T-helper 17 cell (primary cell): ENCODE results near the gene INSYN2A. TPM values are rescaled to one million over a fixed set of nuclear protein-coding genes. Genes with fewer than 3 reads are reported as not detected.

Experiments used
- ATAC-seq: fragments of 150-1000 bp; cut with Tn5 transposase; 2 replicates; pipeline ENCODE4 v1.10.0; 2021; ENCODE audit warnings: mild to moderate bottlenecking, moderate library complexity
- DNase-seq, 3 donors: peaks; one replicate each; pipeline versions ENCODE4 v3.0.0 to v3.0.0-alpha.2; 2020 to 2021
- H3K9me3 ChIP-seq: one replicate; pipeline ENCODE4 v1.7.0; 2013; ENCODE audit warnings: low read length, mild to moderate bottlenecking; ENCODE audit not compliant: control insufficient read depth, poor library complexity, severe bottlenecking
- H3K27ac Mint-ChIP-seq: one replicate; pipeline ENCODE4 v1.8.0; 2022; ENCODE audit warnings: mild to moderate bottlenecking, moderate library complexity, mixed read lengths
- H3K27me3 Mint-ChIP-seq: one replicate; pipeline ENCODE4 v1.8.0; 2022; ENCODE audit warnings: mixed read lengths
- H3K36me3 Mint-ChIP-seq: one replicate; pipeline ENCODE4 v1.8.0; 2022; ENCODE audit warnings: low read depth, mixed read lengths
- H3K4me1 Mint-ChIP-seq: one replicate; pipeline ENCODE4 v1.8.0; 2022; ENCODE audit warnings: mild to moderate bottlenecking, mixed read lengths
- H3K4me3 Mint-ChIP-seq: one replicate; pipeline ENCODE4 v1.8.0; 2022; ENCODE audit warnings: mild to moderate bottlenecking, moderate library complexity, mixed read lengths
- total RNA-seq, 4 donors: library from RNA in 2 of 4; stranded (reverse) in 2 of 4; gene quantifications; one replicate each; pipeline ENCODE4 v1.2.3 and lab custom pipeline; 2022 to 2026

INSYN2A gene
- total RNA-seq, 2 donors from 2014 or later, result not detected

DNA sequence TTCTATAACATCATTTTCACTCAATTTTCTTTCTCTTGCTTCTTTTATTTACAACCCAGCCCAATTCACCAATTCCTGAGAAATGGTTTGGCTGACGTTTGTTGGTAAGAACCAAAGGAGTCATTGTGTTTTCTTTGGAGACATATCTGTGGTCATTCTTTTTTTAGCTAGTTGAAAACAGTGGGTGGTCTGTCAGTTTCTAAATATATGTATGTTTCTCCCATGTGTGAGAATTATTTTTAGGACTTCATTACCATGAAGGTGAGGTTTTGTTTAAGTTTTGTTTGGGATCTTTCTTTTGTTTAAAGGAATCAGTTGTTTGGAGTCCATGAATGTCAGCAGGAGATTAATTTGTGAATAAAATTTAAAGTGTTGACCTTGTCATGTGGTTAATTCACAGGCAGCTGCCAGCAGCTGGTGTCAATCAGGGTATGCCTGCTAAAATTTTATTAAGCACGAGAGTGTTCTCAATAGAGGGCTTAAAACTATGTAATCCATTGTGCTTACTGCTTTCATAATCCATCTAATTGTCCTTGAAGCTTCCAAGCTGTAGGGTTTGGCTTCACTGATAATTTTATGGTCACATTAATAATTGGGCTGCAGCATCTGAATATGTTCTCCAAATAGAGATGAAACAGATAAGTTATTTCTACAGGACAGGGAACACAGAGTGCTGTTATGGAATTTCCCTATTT, 38.7 kb downstream of the INSYN2A start:
- ATAC-seq (no peak), DNase-seq (no peak)
- peaks cover 7% of the 10 kb centered on the region for H3K27me3 Mint-ChIP-seq
- H3K9me3 ChIP-seq, result no peaks in the 10 kb centered on the region
- H3K36me3 Mint-ChIP-seq, result no peaks in the 10 kb centered on the region
- no peak overlapping the region for H3K27ac Mint-ChIP-seq
- no peak overlapping the region for H3K4me3 Mint-ChIP-seq
- H3K4me1 Mint-ChIP-seq, result no peaks in the 10 kb centered on the region

DNA sequence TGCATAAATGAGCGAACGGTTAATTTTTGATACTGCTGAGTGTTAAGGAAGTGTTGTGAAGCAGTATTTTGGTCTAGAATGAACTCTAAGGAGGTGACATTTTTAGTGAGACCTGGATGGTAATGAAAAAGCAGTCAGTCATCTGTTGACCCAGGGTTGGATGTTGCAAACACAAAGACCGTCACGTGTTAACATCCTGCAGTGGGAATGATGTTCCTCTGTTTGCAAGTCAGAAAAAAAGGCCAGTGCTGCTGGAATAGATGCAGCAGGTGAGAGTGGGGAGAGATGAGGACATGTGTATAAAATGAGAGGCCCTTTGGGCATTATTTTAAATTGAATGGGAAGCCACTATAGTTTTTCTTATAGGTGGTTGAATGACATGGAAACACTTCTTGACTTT, 39.3 kb downstream of the INSYN2A start:
- DNase-seq (no peak), ATAC-seq (no peak)
- H3K4me3 Mint-ChIP-seq, result no peak overlapping the region
- no peaks in the 10 kb centered on the region for H3K9me3 ChIP-seq
- H3K27me3 Mint-ChIP-seq, result peaks cover 7% of the 10 kb centered on the region
- no peaks in the 10 kb centered on the region for H3K4me1 Mint-ChIP-seq
- no peak overlapping the region for H3K27ac Mint-ChIP-seq
- no peaks in the 10 kb centered on the region for H3K36me3 Mint-ChIP-seq

- Mint-ChIP-seq H3K4me3 (no peak overlapping the region), H3K4me1 (no peaks in the 10 kb centered on the region), H3K27ac (no peak overlapping the region), H3K27me3 (peaks cover 7% of the 10 kb centered on the region), H3K36me3 (no peaks in the 10 kb centered on the region)
- DNase-seq, result no peak
- no peaks in the 10 kb centered on the region for H3K9me3 ChIP-seq
- no peak for ATAC-seq
Observed at GRCh38 chr10:127154831-127155620, 41.4 kb downstream of the INSYN2A start.

DNA sequence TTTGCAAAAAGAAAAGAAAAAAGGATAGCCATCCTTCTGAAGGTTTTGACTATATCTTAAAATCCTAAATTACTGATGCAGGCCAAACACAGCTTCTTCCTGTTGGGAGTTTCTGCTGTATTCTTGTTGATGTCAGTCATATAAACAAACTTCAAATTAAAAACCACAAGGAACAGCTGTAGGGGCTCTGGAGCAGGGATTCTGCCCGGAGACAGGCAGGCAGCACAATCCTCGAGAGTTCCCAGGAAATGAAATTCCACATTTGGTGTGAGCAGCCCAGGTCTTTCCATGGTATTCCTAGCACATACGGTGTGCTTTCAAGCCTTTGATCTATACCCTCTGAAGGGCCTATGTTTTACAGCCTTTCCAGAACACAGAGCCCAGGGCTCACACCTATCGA, 43.2 kb downstream of the INSYN2A start:
- H3K36me3 Mint-ChIP-seq, result no peaks in the 10 kb centered on the region
- H3K27me3 Mint-ChIP-seq, result peaks cover 7% of the 10 kb centered on the region
- no peaks in the 10 kb centered on the region for H3K9me3 ChIP-seq
- no peak overlapping the region for H3K27ac Mint-ChIP-seq
- H3K4me3 Mint-ChIP-seq, result no peak overlapping the region
- H3K4me1 Mint-ChIP-seq, result no peaks in the 10 kb centered on the region
- DNase-seq (no peak), ATAC-seq (no peak)

DNA sequence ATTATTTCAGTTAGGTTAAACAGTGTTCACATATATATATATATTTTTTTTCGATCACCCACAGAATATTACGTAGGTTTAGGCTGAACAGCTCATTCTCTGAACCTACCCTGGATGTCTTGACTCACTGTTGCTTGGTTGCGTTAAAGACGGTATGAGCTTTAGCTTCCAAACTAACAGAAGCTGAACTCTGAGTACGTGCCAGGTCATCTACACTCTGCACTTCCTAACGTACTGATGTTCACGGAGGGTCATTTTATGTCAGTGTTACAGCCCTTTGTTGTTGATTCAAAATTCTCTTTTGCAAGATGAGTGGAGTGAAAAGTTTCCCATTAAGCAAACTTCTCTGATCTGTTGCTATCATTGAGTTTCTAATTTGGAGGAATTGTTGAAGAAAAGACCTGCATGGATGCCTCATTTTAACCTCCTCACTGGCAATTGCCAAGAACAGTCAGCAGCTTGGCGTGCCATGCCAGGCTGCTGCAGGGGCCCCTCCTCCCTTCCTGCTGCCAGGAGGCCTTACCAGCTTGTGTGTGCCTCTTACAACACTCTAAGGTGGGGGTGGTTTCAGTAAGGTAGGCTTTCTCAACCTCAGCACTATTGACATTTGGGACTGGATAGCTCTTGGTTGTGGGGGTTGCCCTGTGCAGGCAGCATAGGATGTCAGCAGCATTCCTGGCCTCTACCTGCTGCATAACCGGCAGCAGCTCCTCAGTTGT, 44.3 kb downstream of the INSYN2A start:
- Mint-ChIP-seq H3K4me1 (no peaks in the 10 kb centered on the region), H3K27ac (no peak overlapping the region), H3K4me3 (no peak overlapping the region), H3K27me3 (no peaks in the 10 kb centered on the region), H3K36me3 (no peaks in the 10 kb centered on the region)
- H3K9me3 ChIP-seq, result no peaks in the 10 kb centered on the region
- ATAC-seq, result no peak
- DNase-seq, result no peak

GRCh38 chr10:127151541-127151940, 44.9 kb downstream of the INSYN2A start:
- no peaks in the 10 kb centered on the region for H3K9me3 ChIP-seq
- DNase-seq (no peak), ATAC-seq (no peak)
- H3K4me3 Mint-ChIP-seq, result no peak overlapping the region
- no peak overlapping the region for H3K27ac Mint-ChIP-seq
- no peaks in the 10 kb centered on the region for H3K36me3 Mint-ChIP-seq
- H3K4me1 Mint-ChIP-seq, result no peaks in the 10 kb centered on the region
- no peaks in the 10 kb centered on the region for H3K27me3 Mint-ChIP-seq

DNA sequence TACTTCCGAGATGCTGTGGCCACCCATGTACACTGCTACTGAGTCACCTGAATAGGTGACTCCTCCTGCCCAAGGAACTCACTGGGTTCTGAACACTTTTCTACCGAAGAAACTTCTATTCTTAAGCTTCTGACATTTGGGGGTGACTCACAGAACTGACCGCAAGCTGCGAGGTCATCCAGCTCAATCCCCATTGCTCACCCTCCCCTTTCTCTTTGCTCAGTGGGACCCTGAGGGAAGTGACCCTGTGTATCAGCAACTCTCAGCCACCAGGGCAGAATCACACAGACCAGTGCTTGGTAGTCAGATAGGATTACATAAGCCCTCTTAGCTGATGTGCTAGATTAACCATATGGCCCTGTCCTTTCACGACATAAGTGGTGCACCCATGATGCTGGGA, 46.3 kb downstream of the INSYN2A start:
- no peaks in the 10 kb centered on the region for H3K4me1 Mint-ChIP-seq
- H3K9me3 ChIP-seq, result no peaks in the 10 kb centered on the region
- DNase-seq (no peak), ATAC-seq (no peak)
- H3K36me3 Mint-ChIP-seq, result no peaks in the 10 kb centered on the region
- H3K4me3 Mint-ChIP-seq, result no peak overlapping the region
- no peaks in the 10 kb centered on the region for H3K27me3 Mint-ChIP-seq
- no peak overlapping the region for H3K27ac Mint-ChIP-seq

- Mint-ChIP-seq H3K27me3 (no peaks in the 10 kb centered on the region), H3K36me3 (no peaks in the 10 kb centered on the region), H3K27ac (no peak overlapping the region), H3K4me1 (no peaks in the 10 kb centered on the region), H3K4me3 (no peak overlapping the region)
- DNase-seq (no peak), ATAC-seq (no peak)
- no peaks in the 10 kb centered on the region for H3K9me3 ChIP-seq
Observed at GRCh38 chr10:127149501-127150081, 46.8 kb downstream of the INSYN2A start.

DNA sequence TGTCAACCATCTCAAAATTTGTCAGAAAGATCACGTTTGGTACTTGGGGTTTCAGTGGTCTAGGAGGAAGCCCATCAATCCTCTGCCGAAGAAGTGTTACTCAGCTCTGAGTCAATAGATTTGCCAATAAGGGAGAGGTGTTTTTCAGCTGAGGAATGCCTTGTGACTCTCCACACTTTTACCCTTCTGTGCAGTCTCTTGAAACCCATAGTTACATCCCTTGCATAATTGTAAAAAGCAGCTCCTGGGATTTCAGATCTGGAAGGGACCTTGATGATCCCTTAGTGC, 47.5 kb downstream of the INSYN2A start:
- no peaks in the 10 kb centered on the region for H3K9me3 ChIP-seq
- no peak for DNase-seq

DNA sequence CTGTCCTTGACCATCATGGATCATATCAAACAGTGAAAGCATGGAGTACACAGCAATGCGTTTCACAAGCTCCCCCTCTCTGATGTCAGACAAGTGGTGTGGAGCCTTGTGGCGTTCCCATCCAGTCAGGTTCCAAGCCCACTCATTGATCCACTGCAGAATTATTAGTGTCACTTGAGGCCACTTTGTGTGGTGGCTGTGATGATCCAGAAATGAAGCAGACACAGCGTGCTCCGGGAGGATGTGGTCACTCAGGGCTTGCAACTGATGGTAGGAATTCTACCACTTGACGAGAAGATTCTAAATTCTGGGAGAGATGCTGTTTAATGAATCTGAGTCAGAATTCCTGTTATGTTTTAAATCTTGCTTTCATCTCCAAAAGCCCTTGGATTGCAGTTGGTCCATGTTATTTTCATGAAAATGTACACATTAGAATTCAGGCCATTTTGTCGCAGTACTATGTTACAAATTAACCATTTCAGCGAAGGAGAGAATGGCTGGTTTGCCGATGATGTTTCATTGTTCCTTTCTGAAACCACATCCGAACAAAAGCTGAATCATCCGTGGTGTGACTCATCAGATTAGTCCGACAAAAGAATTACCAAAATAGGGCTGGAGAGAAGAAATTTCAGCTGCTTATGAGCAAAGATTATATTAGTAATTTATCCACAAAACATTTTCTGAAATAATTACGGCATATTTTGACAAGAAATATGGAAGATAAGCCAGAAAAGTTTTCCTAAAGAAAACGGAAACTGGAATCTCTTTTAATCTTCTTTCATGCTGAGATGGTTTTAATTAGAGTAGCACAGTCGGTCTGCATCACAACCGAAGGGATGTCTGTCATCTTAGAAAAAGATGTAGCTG, 48.1 kb downstream of the INSYN2A start:
- ATAC-seq (no peak), DNase-seq (no peak)
- Mint-ChIP-seq H3K4me3 (no peak overlapping the region), H3K27me3 (no peaks in the 10 kb centered on the region), H3K4me1 (no peaks in the 10 kb centered on the region), H3K36me3 (no peaks in the 10 kb centered on the region), H3K27ac (no peak overlapping the region)
- H3K9me3 ChIP-seq, result no peaks in the 10 kb centered on the region

More for the DNA sequence above, 47.5 kb downstream of the INSYN2A start:
- Mint-ChIP-seq H3K36me3 (no peaks in the 10 kb centered on the region), H3K4me3 (no peak overlapping the region), H3K27me3 (no peaks in the 10 kb centered on the region), H3K27ac (no peak overlapping the region), H3K4me1 (no peaks in the 10 kb centered on the region)
- ATAC-seq, result no peak

DNA sequence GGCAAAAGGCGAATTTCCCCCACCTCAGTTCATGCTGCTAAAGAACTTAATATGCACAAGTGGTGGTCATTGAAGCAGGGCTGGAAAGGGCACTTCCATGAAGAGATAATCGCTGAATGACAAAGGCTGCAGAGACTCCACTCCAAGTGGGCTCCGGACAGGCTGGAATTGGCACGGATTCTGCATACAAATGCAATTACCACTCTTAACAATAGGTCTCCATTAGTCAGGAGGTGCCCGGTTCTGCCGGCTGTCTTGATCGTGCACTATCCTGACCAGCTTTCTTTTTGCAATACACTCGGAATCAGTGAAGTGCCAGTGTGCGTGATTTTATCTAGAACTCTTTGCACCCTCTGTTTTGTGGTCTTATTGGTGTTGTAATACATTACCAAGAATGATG, 49.7 kb downstream of the INSYN2A start:
- no peak overlapping the region for H3K27ac Mint-ChIP-seq
- DNase-seq (no peak), ATAC-seq (no peak)
- no peaks in the 10 kb centered on the region for H3K36me3 Mint-ChIP-seq
- H3K9me3 ChIP-seq, result no peaks in the 10 kb centered on the region
- H3K4me3 Mint-ChIP-seq, result no peak overlapping the region
- no peaks in the 10 kb centered on the region for H3K4me1 Mint-ChIP-seq
- no peaks in the 10 kb centered on the region for H3K27me3 Mint-ChIP-seq
